ENCODE measurements around the gene FLT4.

- TF ChIP-seq POLR2A (conservative IDR thresholded peaks at IDR 0.05): no peak
- no peak for TF ChIP-seq SIN3A (IDR thresholded peaks at IDR 0.05; ENCODE audit: borderline replicate concordance in 2 of 2, control insufficient read depth in 1 of 2, low read depth in 2 of 2, low read length in 2 of 2)
- no peak for TF ChIP-seq EZH2 (IDR thresholded peaks at IDR 0.05; ENCODE audit: borderline replicate concordance, low read depth, low read length)
- no peak for TF ChIP-seq ZNF274 (IDR thresholded peaks at IDR 0.05; ENCODE audit: borderline replicate concordance, low read depth, low read length)
- no peak for TF ChIP-seq ETV5 (CRISPR knock-in tag; IDR thresholded peaks at IDR 0.05; ENCODE audit: low read depth)
- TF ChIP-seq YY1 (IDR thresholded peaks at IDR 0.05; ENCODE audit: borderline replicate concordance in 1 of 3, control insufficient read depth in 1 of 3, extremely low read depth in 1 of 3, insufficient read depth in 3 of 3, insufficient read length in 1 of 3, insufficient replicate concordance in 2 of 3, low read depth in 1 of 3, low read length in 2 of 3): no peak
Measured at GRCh38 chr5:180645274-180646204, 3.9 kb downstream of the FLT4 start.
